AG10803 (cell line): Measurements from ENCODE around the gene MAP3K12.

Experiments
- DNase-seq: peaks from one replicate; pipeline ENCODE4 v3.0.0; 2010; ENCODE audit warnings: low read depth
- H3K4me3 ChIP-seq: 2 replicates; pipeline ENCODE4 v1.5.1; 2011; ENCODE audit warnings: mild to moderate bottlenecking, low read length, control low read depth
- TF ChIP-seq, protein P1 (sequence below): conservative IDR thresholded peaks from 2 replicates; pipeline ENCODE4 v1.5.1; 2011; ENCODE audit warnings: mild to moderate bottlenecking, low read length, control low read depth, inconsistent platforms

The MAP3K12 gene

DNA sequence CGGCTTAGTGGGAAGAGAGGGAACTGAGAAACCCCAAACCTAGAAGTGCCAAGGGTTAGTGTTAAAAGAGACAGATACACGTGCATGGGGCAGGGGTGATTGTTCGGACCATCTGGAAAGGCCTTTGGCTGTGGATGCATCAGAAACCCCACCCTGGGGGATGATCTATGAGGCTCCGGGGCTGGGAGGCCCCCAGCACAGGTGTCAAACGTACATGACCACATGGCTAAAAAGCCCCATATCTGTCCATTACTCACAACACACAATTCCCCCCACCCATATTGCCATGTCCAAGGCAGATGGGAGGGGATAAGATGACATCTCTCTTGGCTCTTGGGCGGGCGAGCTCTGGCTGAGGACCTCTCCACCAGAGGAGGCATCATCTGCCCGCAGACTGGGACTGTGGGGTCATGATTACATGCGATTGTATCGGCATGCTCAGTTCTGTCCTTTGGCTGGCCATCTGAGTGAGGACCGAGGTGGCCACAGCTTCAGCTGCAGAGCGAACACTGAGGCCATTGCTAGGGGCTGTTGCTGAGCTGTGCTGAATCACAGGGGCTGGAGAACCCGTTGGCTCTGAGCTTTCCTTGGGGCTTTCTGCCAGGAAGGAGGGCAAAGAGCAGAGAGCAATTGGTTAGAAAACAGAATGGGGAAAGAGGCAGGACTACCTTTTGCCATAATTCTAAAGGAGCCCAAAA lies 17.6 kb upstream of the MAP3K12 start:
- TF ChIP-seq, protein P1, sequence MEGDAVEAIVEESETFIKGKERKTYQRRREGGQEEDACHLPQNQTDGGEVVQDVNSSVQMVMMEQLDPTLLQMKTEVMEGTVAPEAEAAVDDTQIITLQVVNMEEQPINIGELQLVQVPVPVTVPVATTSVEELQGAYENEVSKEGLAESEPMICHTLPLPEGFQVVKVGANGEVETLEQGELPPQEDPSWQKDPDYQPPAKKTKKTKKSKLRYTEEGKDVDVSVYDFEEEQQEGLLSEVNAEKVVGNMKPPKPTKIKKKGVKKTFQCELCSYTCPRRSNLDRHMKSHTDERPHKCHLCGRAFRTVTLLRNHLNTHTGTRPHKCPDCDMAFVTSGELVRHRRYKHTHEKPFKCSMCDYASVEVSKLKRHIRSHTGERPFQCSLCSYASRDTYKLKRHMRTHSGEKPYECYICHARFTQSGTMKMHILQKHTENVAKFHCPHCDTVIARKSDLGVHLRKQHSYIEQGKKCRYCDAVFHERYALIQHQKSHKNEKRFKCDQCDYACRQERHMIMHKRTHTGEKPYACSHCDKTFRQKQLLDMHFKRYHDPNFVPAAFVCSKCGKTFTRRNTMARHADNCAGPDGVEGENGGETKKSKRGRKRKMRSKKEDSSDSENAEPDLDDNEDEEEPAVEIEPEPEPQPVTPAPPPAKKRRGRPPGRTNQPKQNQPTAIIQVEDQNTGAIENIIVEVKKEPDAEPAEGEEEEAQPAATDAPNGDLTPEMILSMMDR = no peak
- no peak overlapping the region for H3K4me3 ChIP-seq
- no peak for DNase-seq

DNA sequence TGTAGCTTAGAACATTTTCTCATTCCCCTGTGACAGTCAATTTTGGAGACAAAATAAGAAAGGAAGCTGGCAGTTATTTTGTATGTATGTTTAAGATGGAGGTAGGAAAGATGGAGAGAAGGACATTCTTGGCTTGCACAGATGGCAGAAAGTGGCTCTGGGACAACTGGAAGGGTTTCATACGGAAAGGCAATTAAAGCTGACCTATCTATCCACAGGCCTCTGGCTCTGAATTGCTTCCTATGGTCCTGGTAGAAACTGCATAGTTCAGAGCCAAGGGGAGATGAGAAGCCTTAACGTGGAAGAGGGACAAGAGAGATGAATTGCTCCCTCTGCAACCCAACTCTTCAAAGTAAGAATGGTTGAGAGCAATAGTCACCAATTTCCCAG lies 16.0 kb upstream of the MAP3K12 start:
- TF ChIP-seq, protein P1 = no peak
- H3K4me3 ChIP-seq = no peak overlapping the region
- DNase-seq = no peak

DNA sequence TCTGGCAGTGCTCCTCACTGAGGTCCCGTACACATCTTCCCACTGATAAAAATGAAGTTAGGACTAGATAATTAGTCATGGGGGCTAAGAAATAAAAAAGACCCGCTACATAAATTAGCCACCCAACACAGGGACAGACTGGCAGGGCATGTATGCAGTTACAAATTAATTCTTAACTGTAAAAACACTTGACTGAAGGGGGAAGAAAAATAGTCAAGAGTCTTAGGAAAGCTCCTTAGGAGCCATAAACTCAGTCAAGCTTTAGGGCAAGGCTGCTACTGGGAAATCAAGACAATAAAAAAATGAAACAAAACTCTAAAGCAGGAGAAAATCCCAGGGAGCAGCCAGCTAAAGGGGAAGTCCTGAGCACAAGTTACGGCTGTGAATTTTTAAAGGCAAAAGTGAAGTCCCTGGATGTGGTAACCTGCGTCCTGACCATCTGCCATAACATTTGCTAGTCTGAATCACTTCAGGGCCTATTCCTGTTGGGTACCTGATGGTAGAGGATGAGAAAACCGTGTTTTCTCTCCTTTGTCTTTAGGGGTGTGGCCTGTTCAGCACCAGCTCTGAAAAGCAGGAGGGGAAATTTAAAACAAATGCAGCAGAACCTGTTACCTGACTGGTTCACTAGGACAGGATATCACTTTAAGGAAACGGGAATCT lies 15.5 kb upstream of the MAP3K12 start:
- no peak for DNase-seq
- no peak overlapping the region for H3K4me3 ChIP-seq
- TF ChIP-seq, protein P1 = no peak

DNA sequence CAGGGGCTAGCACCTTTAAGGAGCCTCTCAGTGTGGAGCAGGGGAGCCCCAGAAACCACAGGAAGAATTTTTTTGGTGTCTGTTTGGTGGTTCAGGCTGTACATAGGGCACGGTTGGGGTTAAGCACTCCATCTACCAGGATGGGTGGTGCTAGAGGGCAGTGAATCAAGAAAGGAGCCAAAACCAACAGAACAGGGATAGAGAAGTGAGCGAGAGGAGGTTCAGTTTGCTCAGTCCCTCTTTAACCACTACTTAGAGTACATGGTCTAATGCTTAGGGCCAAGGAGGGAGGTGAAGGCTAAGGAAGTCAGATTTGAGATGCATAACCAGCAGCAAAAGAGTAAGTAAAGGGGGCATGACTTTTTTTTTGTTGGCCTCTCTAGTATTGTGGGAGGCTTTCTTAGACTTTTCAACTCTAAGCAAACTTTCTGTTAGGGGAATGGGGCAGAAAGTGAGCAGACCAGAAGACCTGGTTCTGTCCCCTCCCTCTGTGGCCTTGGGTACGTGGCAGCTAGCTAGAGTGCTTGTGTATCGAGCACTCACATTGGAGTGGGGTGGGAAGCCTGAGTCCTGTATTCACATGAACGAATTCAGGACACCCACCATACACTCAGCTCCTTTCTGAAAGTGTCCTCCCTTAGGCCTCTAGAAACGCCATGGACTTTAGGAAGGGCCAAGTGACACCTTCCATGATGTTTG lies 14.6 kb upstream of the MAP3K12 start:
- H3K4me3 ChIP-seq = no peak overlapping the region
- TF ChIP-seq, protein P1 = no peak

DNA sequence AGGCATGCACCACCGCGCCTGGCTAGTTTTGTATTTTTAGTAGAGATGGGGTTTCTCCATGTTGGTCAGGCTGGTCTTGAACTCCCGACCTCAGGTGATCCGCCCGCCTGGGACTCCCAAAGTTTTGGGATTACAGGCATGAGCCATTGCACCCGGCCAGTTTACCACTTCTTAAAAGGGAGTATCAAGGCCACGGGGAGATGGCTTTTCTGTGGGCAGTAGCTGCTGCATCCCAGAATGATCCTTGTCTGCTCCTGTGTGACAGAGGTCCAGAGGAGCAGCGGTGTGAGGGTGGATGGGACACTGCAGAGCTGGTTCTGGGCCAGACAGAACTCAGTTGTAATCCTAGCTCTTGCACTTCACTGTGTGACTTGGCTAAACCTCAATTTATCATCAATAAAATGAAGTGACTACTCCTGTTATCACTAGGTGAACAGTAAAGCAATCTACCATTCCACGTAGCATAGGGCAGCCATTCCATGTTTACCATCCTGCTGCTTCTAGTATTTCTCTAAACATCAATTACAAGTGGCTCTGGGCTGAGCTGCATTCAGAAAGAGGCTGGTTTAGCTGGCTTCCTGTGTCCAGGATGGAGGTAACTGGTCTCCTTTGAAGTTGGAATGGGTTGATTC lies 11.0 kb upstream of the MAP3K12 start:
- no peak for DNase-seq
- TF ChIP-seq, protein P1 = no peak

More for the DNA sequence above, 14.6 kb upstream of the MAP3K12 start:
- no peak for DNase-seq

DNA sequence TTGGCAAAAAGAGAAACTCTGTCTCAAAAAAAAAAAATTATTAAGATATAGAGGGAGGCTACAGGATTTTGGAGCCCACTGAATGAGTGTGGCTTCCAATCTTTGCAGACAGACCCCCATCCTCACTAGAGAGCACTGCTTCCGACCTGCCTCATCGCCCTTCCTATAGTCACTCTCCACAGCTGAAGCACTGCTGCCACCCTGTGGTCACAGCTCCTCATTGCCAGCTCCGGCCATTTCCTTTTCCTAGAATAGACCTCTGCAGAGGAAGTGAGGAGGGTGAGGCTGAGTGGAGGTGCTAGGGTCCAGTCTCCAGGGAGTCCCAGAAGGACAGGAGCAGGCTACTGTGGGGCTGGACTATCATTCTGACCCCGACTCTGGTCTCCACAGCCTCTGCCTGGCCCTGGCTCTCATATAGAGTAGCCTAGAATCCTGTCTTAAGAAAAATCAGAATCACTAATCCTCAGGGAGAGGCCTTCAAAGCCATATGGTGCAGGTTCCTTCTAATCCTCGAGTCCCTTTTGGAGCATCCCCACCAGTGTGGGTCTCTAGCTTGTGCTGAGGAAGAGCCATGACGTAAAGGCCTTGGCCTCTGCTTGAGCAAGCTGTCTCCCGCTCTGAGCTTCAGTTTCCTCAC lies 9.4 kb upstream of the MAP3K12 start:
- DNase-seq = peak; percentile 65
- TF ChIP-seq, protein P1 = peak; percentile 89
- no peak overlapping the region for H3K4me3 ChIP-seq

More for the DNA sequence above, 11.0 kb upstream of the MAP3K12 start:
- no peak overlapping the region for H3K4me3 ChIP-seq
